GM21529 (cell line): Measurements from ENCODE around the gene CDH13.

Experiments used
- ATAC-seq: cut with Tn5 transposase; IDR thresholded peaks from one replicate; pipeline ENCODE4 v1.9.1; 2021; ENCODE audit not compliant: unreplicated experiment

CDH13 gene

DNA sequence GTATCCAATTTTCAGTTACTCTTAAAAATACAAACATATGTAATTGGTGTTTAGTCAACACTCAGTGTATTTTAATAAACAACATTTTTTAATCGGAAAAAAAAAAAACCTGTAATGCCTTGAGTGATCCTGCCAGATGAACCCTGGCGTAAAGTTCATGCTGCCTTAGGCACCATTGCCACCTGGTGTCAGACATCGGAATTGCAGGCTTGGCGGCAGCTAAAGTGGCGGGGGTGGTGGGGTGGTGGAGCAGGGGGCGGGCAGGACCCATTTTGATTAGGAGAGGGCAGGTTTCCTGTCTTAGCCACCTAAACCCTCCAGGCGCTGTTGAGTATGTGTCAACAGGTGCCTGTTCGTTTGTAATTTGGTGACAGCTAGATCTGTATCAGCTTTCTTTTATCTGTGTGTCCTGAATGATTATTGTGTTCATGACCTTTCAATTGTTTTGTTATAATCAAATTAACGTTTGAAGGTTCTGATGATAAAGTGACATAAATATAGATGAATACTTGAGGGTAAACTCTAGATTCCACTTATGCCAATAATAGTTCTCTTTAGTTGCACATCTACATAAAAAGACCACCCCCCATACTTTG, 588.7 kb downstream of the CDH13 start:
- no peak for ATAC-seq

DNA sequence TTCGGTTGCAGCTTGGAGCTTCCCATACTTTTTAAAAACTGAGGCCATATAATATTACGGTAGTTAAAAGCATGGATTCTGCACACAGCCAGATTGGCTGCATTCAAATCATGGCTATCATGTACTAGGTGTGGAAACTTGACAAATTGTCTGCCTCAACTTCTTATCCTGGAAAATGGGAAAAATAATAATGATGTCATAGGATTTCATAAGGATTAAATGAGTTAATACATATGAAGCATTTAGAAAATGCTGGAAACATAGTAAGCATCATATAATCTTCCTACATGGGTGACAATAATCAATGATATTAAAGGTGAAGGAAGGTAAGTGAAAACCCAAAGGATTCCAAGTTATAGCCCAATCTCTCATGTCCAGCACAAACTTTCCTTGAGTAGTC, 592.5 kb downstream of the CDH13 start:
- no peak for ATAC-seq

DNA sequence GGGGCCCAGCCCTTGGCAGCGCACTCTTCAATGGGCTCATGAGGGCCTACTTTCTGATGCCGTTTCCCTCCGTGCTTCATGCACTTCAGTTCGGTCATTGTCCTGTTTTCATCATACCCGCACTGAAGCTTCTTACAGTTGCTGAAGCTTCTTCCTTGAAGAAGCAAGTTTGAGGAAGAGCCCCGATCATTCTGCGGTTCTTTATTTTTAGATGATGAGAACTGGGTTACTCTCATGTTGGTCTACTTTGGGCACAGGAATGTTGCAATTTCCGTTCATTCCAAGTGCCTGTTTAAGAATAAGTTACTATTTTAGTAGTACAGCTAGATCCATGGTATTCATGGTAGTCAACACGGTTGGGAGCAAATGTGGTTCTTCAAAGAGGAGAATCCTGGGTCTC, 593.3 kb downstream of the CDH13 start:
- no peak for ATAC-seq

DNA sequence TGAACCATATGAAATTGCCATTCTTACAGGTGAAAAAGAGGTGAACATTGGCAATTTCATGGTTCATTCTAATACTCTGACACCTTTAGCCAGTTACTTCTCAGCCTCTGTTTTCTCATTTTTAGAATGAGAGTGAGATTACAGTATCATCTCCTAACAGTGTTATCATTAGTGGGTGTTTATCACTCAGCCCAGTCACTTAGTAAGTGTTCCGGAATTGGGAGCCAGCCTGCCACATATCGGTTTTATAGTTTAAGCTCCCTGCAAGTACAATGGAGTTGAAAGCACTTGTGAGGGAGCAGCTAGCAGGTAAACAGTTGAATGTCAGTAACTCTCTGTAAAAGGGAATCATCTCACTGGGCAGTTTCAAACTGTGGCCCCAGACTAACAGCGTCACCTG, 597.9 kb downstream of the CDH13 start:
- ATAC-seq, result no peak

DNA sequence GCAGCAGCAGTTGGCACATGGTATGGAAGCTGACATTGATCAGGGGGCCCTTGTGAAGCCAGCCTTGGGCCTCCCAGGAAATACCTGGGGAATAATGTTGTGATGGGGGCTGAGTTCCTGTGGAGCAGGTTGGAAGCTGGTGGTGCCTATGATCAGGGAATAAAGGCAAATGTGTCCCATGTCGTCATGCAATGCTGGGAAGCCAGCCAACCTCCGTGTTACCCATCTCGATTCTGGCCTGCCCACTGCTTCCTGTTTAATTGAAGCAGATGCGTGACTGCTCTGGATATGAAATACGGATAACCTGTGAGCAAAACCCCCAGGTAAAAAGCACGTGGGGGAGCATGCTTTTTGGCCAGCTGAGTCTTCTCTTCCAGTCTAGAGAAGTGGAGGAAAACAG, 600.6 kb downstream of the CDH13 start:
- ATAC-seq, result no peak

DNA sequence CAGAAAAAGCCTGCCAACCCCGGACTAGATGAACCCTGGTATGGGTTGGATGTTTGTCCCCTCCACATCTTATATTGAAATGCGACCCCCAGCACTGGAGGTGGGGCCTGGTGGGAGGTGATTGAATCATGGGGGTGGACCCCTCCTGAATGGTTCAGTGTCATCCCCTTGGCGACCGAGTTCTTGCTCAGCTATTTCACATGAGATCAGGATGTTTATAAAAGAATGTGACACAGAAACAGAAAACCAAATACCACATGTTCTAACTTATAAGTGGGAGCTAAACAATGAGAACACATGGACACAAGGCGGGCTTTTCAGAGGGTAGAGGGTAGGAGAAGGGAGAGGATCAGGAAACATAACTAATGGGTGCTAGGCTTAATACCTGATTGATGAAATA, 605.0 kb downstream of the CDH13 start:
- no peak for ATAC-seq

DNA sequence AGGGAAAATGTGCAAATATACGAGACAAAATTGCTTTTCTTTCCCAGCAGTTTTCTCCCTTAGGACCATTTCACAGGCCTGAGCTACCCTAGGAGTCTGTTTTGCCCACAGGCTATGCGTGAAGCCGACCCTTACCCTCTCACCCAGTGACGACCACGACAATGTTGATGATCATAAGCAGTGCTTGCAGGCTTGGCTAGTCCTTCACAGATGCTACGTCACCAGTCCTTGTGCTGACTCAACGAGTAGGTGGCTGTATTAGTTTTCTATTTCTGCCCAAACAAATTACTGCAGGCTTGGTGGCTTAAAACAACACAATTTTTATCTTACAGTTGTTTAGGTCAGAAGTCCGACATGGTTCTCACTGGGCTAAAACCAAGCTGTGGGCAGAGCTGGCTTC, 606.4 kb downstream of the CDH13 start:
- ATAC-seq, result no peak

DNA sequence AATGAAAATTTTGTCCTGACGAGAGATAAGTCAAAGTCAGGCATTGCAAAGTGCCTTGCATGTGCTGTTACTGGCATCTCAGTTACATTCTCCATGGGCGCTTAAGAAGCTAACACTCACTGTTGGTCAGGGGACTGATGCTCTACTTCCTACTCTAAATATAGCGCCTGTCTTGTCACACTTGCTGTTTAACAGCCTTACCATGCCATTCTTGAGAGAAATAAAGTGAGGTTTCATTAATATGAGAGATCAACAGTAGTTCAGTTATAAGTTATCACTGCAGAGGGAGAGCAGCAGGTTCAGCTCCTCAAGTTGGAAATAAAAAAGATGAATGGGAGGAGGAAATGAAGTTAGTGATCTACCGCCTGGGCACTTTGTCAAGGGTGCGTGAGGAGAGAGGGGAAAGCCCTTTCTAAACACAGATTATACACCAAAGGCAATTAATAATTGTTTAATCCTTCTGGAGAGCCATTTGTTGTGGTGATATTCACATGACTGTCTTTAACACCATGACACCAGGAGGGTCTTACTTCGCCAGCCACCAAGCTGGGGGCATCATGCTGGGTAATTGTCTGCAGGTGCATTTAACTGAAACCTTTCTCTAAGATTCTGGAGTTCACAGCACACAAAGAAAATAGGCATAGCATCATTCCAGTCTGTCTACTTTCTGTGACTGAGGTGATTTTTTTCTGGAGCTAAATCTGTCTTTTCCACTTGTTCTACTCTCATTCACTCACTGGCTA, 612.4 kb downstream of the CDH13 start:
- ATAC-seq, result no peak

DNA sequence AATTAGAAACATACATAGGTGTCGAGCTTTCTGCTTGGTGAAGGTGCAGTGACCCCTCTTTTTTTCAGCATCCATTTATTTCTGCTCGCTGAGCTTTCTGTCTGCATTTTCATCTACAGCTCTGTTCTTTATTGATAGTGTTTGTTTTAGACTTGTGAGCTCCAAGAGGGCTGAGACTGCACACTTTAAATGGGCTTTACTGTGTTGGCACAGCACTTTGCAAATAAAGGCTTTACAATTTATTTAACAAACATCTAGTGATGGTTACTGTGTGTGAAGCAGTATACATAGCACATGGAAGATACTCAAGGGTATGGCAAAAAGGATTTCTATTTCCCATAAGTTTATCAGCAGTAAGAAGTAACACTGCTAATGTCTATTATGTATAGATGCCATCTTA, 617.3 kb downstream of the CDH13 start:
- no peak for ATAC-seq

DNA sequence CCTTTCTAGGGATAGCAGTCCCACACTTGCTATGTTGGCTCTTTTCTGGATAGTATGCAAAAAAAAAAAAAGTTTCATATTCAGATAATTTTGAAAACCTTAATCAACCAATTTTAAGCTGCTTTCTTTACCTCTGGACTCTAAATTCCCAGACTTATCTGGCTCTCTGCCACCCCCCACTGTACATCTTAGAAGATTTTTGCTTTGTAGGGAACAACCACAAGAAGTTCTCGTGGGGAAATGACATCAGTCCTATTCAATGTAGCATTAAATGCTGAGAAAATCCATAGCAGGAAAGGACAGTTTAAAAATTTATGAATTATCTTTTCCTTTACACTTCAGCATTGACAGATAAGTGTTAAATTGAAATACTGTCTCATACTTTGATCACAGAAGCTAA, 618.3 kb downstream of the CDH13 start:
- no peak for ATAC-seq

DNA sequence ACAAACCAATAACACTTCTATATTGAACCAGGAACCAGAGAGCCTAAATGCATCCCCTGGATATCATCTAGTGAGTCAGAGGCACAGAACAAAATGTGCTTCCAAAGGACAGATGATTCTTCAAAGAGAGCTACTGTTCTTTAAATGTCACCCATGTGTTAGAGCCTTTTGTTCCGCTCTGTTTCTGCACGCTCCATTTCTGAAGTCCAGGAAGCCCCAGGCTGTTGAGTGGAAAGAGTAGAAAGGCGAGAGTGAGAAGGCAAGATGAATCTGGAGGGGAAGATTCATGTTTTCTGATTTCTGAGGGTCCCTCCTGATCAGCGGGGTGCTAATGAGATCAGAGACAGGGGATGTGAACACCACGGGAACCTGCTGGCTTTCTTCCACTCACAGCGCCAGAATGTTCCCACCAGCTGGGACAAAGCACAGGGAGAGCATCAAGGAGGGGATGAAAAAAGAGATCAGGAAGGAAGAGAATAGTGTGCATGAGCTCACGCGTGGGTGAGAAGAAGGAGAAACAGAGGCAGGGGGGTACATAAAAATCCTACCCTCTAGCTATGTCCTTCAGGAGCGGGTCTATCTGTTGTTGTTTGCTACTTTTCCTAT, 621.1 kb downstream of the CDH13 start:
- ATAC-seq, result no peak

DNA sequence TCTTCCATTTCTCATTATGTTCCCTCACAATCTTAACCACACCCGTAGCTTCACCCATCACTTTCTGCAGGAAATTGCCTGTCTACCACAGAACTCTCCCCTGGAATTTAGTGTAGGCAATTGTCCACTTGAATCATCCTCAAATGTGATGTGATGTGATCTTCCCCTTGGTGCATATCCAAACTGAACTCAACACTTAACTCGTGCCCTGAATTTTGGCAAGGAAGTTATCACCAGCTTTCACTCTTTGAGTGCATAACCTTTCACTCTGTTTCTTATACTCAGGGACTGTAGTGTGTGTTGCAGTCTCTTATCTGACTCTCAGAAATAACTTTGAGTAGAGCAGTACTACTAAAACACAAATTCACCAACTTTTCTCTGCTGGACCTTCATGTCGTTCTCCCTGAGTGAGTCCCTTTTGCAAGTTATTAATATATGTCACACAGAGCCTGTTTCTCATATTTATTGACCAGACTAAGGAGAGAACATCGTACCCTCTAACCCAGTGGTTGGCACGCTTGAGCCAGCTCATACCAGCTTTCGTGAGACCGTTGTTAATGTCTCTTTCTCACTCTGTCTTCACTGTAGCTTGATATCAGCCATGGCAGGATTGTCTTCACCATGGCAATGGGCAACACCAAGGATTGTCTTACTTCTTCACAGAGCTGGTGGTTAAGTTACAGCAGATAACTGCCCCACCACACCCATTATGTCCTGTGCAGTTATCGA, 622.1 kb downstream of the CDH13 start:
- ATAC-seq, result no peak

DNA sequence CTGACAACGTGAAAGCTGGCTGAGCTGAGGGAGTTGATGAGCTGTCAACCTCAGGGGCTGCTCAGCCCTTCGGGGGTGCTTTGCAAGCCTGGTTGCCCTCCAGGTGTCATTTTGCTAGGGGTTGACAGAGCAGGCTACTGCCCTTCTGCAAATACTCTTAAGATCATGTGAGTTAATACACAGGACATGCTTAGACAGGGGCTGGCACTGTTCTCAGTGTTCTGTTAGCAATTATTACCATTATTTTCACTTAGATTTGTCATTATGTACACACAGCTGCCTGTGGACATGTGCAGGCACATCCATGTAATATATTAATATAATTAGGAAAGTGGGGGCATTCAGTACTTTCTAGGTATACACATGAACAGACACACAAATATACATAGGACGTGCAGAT, 626.8 kb downstream of the CDH13 start:
- ATAC-seq, result no peak

DNA sequence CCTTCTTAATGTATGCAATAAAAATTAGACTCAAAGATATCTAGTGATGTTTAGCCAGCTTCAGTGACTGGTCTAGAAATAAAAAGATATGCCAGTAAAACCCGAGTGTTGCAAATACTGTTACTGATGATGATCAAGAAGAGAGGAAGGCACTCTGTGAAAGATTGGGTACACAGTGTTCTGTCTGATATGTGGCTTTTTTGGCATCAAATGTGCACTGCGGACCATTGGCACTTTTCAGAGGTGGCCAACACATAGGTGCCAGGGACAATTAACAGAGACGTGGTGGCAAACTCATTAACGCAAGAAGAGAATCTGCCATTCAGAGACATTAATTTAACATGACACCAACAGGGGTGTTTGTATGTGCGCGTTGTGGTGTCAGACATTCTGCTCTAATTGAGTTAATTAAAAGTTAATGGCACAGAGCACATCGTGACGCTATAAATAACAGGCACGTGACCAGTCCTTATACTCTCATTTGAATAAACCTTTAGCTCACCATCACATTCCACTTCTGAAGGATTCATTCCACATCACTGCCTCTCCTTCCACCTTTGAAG, 631.7 kb downstream of the CDH13 start:
- no peak for ATAC-seq

DNA sequence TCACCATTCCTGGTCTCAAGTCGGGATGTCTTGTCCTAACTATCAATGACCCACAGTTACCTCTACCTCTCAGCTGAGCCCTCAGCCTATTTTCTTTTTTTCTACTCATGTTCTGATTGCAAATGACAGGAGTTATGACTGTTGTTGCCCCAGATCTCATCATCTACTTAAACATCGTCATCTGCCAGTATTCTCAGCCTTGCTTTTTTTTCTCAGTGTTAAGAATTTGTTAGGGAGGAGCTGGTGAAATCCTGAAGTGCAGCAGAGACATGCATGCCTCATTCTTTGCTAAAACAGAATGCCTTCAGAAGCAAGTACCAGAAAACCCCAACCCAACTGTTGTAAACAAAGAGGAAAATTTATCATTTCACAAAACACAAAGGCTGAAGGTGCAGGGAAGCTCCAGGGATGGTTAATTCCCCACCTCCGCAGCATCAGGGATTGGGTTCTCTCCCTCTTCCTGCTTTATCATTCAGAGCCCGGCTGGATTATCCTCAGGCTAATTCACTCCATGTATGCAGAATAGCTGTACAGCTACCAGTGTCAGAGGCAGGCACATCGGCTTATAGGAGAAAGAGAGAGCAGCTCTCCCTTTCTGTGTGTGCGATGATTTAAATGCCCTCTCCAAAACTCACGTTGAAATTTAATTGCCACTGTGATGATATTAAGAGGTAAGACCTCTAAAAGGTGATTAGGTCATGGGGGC, 640.2 kb downstream of the CDH13 start:
- ATAC-seq, result no peak

DNA sequence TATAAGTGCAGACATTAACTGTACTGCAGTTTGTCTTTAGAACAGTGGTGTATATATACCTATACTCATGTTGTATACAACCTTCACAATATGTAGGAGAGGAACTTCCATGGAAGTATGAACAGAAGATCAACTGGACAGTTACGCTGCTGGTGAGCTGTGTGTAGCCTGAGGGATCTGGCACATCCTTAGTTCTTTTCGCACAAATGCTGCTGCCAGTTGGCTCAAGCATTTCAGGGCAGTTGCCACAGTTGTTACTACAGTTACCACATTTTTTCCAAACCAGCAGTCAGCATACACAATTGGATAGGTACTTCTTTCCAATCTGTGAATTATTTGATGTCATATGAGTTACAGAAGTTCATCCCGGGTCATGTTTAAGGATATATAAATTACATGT, 641.4 kb downstream of the CDH13 start:
- no peak for ATAC-seq

DNA sequence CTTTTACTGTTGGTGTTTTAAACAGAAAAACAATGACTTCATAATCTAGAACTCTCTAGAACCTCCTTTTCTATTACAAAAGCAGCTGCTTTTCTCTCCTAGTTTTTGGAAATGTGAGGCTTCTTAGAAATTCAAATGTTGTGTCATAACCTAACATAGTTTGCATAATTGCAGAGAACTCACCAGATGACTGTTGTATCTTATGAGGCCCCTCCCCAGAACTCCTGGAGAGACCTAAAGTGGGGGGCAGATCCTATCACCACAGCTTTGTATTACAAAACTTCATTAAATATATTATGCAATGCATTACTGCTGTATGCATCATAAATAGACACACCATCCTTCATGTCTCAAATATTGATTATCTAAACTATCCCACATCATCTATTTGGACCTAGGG, 642.3 kb downstream of the CDH13 start:
- ATAC-seq, result no peak

DNA sequence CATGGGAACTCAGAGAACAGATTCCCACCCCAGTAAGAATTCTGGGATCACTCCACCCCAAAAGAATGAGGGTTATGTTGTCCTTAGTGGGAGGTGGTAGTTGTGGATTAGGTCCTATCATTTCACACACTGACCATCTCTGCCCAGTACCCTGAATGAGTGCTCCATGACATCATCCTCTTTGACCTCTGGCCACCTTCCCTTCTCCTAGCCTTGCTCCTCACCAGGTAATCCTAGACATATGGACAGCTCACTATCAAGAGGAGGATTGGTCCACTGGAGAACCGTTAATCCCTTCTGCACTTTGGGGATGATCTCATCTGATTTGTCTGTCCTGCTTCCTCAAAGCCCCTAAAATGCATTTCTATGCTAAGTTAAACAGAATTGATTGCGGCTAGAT, 642.8 kb downstream of the CDH13 start:
- ATAC-seq, result no peak

DNA sequence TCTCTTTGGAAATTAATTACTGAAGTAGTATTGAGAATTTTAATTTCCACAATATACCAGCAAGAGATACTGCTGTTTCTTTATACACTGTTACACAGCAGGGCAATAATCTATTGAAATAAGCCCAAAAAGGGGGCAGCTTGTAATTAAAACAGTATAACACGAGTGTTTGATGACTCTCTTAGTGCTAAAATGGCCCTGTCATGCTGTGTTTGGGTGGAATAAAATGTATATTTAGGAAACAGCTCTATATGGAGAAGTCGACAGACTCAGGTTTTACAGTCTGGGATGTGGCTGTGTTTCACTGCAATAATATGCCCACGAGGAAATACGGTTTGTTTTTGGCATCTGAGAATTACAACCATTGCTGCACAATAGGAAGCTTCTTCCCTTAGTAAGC, 643.3 kb downstream of the CDH13 start:
- ATAC-seq, result no peak

DNA sequence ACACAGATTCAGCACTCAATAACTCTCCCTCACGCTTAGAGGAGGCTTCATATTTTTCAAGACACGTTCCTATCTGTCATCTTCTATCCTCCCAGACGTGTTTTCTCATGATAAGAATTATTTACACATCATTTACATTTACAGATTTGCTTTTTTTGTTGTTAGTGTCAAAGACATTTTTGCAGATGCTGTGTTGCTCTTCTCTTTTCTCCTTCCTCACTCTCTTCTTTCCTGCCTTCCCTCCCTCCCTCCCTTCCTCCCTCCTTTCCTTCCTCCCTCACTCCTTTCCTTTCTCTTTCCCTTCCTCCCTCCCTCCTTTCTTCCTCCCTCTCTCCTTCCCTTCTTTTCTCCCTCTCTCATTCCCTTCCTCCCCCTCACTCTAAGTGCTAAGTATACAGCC, 643.9 kb downstream of the CDH13 start:
- ATAC-seq, result no peak

DNA sequence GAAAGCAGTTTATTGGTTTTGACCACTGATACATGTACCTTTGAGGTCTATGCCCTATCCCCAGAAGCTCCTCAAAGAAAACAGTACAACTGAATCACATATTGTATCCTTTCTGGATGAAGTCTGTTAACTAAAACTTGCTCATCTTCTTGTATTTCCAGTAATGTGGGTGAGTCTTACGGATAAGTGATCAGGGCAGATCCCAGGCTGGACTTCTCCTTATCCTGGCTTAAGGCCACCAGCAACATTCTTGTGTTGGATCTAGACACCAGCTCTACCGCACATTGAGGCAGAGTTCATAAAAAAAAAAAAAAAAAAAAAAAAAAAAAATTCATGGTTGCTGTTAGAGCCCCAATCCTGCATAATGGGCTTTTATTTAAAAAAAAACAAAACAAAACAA, 644.4 kb downstream of the CDH13 start:
- ATAC-seq, result no peak
